GM21447 (cell line): ENCODE data around the gene KIAA0930.

Experiments
- ATAC-seq: cut with Tn5 transposase; IDR thresholded peaks from one replicate; pipeline ENCODE4 v1.9.1; 2021; ENCODE audit not compliant: unreplicated experiment

The KIAA0930 gene

DNA sequence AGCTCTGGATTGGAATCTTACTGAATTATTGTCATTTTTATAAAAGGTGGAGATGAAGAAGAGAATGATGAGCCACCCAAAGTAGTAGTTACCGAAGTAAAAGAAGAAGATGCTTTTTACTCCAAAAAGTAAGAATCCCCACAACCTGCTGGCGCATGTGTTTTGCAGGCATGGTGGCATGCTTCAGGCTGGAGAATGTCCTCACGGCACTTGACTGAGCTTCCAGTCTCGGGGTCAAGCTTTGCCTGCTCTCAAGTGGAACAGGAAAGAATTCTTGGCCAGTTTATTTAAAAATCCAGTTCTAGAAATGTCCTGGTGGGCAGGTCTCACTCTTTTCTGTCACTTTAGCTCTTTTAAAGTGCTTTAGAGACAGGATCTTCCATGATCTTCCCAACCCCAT, 59.5 kb downstream of the KIAA0930 start:
- ATAC-seq: no peak

DNA sequence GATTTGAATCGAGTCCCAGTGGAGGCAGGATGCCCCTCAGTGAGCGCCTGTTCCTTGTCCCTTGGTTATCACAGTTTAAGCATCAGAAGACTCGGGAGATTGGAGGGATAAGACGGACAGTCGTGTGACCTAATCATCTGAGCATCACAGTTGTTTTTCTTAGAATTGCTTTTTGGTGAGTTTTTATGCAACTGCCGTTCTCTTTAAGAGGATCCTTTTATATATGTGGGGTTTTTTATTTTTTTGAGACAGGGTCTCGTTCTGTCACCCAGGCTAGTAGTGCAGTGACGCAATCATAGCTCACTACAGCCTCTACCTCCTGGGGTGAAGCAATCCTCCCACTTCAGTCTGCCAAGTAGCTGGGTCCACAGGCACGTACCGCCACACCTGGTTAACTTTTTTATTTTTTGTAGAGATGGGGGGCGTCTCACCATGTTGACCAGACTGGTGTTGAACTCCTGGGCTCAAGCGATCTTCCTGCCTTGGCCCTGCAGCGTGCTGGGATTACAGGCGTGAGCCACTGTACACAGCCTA, 60.5 kb downstream of the KIAA0930 start:
- ATAC-seq: no peak

- ATAC-seq: no peak
These were observed 61.2 kb downstream of the KIAA0930 start for GRCh38 chr22:45179276-45180049.

DNA sequence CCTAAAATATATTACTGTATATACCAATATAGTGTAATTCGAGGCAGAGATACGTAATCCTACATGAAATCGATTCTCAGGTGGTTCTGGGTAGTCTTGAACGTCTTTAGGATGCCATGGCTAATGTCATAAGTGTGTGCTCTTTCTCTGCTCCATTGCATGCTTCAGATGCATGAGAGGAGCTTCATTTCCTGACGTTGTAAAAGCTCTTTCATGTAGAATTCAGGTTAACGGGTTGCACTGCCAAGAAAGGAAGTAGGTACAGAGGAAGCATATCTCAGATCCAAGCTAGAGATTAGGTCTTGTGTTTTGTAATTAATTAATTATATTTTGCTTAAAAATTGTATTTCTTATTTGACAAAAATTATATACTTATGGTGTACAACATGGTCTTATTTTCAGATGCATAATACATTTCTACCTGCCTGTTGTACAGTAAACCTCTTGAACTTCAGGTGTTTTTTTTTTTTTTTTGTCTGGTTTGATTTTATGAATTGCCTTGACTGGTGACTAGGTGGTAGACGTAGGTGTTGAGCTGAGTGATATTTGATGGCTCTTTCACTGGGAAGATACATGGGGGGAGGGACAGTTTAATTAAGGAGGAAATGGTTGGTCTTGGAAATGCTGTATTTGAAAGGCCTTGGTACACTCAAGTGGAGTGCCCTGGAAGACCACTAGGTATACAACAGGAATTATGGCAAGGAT, 67.7 kb downstream of the KIAA0930 start:
- ATAC-seq: no peak

GRCh38 chr22:45171830-45172229, 68.9 kb downstream of the KIAA0930 start:
- no peak for ATAC-seq

DNA sequence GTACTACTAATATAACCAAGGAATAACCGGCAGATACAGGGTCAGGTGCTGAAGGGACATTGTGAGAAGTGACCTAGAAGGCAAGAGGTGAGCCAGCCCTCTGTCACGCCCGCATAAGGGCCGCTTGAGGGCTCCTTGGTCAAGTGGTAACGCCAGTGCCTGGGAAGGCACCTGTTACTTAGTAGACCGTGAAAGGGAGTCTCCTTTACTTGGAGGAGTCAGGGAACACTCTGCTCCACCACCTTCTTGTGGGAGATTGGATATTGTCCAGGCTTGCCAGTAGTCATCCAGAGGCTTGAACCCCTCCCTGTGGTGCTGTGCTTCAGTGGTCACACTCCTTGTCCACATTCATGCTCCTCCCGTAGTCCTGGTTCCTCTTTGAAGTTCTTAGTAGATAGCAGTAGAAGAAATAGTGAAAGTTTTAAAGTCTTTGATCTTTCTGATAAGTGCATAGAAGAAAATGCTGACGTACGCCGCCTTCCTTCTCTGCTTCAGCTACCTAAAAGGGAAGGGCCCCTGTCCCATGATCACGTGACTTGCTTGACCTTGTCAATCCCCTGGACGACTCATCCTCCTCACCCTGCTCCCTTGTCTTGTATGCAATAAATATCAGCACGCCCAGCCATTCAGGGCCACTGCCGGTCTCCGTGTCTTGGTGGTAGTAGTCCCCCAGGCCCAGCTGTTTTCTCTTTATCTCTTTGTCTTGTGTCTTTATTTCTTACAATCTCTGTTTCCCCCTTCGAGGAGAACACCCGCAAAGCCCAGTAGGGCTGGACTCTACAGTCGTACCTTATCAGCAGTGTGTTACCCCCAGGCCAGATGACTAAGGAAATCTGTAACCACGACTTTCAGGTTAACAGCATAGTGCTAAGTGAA, 70.9 kb downstream of the KIAA0930 start:
- no peak for ATAC-seq

GRCh38 chr22:45166932-45167331, 73.8 kb downstream of the KIAA0930 start:
- ATAC-seq: no peak

- peak; percentile 35 for ATAC-seq
These were observed 76.2 kb downstream of the KIAA0930 start for GRCh38 chr22:45164270-45165088.

GRCh38 chr22:45163451-45164269, 77.0 kb downstream of the KIAA0930 start, which contains the start of gene NUP50:
Gene NUP50 (plus strand): TSS chr22:45163925. CDS start chr22:45168178, 4,253 bp downstream.
- ATAC-seq: peak; percentile 68

DNA sequence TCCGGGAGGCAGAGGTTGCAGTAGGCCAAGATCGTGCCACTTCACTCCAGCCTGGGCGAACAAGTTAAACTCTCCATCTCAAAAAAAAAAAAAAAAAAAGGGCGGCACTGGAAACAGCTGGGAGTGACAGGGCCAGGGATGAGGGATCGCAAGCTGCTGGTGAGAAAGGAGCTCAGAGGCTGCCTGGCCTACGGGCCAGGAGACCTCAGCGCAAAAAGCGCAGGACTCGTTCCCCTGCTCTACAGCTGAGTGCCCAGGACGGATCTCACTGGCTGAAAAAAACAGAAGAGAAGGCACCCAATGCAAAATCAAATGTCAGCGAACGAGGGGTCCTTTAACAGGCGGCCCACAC, 77.6 kb downstream of the KIAA0930 start:
- ATAC-seq: no peak

GRCh38 chr22:45162531-45162930, 78.2 kb downstream of the KIAA0930 start:
- no peak for ATAC-seq

- no peak for ATAC-seq
These were observed 80.8 kb downstream of the KIAA0930 start for GRCh38 chr22:45159652-45160462.

DNA sequence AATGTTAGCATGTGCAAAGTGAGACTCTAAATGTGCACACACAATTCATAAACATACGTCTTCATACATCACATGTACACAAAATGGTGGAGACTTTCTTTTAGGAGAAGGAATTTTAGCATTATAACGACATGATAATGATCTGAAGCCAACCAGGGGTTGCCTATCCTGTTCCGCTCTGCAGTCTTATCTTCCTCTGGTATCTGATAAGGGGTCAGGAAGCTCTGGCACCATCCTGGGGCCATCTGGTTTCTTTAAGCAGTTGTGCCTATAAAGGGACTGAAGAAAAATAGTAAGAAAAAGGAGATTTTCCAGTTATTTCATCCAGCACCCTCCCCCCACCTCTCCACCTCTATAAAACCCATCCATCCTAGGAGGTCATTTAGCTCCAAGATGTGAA, 82.8 kb downstream of the KIAA0930 start:
- no peak for ATAC-seq

DNA sequence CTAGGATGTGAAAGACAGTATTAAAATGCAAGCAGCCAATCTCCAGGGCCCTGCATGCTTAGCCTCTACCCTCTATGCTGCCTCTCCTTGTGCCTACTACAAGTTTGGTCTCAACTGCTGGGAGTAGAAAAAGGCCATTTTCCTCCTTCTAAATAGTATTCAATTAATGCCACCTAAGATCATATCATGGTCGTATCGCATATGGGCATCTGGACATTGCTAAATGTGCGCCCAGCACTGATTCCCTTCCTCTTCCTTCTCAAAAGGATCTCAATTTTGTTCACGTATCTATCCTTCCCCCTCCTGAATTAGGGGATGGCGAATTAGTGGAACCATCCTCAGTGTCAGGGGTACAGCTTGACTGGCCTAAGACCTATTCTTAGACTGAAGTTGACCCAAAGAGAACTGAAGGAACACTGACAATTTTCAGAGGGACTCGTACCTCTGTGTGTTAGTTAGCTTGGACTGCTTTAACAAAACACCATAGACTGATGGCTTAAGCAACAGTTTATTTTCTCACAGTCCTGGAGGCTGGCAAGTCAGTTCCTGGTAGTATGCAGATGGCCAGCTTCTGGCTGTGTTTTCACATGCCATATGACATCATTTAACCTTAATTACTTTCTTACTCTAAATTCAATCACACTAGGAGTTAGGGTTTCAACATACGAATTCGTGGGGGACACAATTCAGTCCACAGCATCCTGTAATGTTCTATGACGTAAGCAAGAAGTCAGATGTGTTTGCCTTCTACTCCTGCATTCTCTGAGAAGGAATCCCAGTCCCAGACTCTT, 85.4 kb downstream of the KIAA0930 start:
- no peak for ATAC-seq

- ATAC-seq: no peak
These were observed 86.3 kb downstream of the KIAA0930 start for GRCh38 chr22:45154383-45154782.

- ATAC-seq: no peak
These were observed 89.2 kb downstream of the KIAA0930 start for GRCh38 chr22:45151503-45151902.

DNA sequence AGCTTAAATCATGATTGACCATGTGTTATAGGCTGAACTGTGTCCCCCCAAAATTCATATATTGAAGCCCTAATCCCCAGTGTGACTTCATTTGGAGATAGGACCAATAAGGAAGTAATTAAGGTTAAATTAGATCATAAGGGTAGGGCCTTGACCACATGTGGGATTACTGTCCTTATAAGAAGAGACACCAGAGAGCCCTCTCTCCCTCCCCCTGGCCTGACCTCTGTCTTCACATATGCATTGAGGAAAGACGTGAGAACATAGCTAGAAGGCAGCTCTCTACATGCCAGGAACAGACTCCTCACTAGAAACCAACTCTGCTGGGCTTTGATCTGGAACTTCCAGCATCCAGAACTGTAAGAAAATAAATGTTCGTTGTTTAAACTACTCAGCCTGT, 90.6 kb downstream of the KIAA0930 start:
- ATAC-seq: no peak

DNA sequence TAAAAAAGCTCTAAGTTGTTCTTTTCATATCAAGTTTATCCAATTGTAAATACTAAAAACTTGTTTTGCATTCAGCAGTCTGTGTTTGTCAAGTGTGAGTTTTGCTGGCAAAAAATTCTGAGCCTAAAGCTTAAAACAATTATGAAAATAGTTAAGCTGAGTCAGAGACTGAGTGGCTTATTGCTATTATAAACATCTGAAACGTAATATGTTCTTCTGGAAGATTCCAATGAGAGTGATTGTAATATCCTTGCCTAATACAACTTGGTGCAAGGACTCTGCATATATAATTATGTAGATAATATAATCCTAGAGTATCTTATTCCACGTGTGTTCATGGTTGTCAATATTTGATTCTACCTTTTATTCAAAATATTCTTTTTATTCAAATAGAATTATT, 91.0 kb downstream of the KIAA0930 start:
- no peak for ATAC-seq
